Sigmoid colon (tissue), 7 donors: Measurements from ENCODE around the gene HDAC9. TPM values are rescaled to one million over a fixed set of nuclear protein-coding genes. Genes with fewer than 3 reads are reported as not detected.

ENCODE experiments used
- DNase-seq: peaks from one replicate; pipeline ENCODE4 v3.0.0-alpha.2; 2019
- H3K27ac ChIP-seq, 4 donors: fragments of 200-600 bp; sonication (generic); one replicate each; pipeline ENCODE4 v1.5.1; 2016 to 2019; ENCODE audit warnings: mild to moderate bottlenecking in 1 of 4
- H3K27me3 ChIP-seq, 3 donors: fragments of 200-600 bp; sonication (generic); one replicate each; pipeline ENCODE4 v1.5.1; 2019; ENCODE audit warnings: mild to moderate bottlenecking in 1 of 3
- H3K36me3 ChIP-seq, 4 donors: fragments of 200-600 bp; sonication (generic); one replicate each; pipeline ENCODE4 v1.5.1; 2016 to 2019
- H3K4me1 ChIP-seq, 4 donors: fragments of 200-600 bp; sonication (generic); one replicate each; pipeline ENCODE4 v1.5.1; 2017 to 2019
- H3K4me3 ChIP-seq, 4 donors: fragments of 200-600 bp; sonication (generic); one replicate each; pipeline ENCODE4 v1.5.1; 2017 to 2019; ENCODE audit warnings: mild to moderate bottlenecking in 2 of 4, moderate library complexity in 1 of 4
- H3K9me3 ChIP-seq, 4 donors: fragments of 200-600 bp in 3 of 4; sonication (generic) in 3 of 4; one replicate each; pipeline versions ENCODE4 v1.5.1 to v1.6.1; 2013 to 2019
- CTCF ChIP-seq, 4 experiments: fragments of 450-650 bp in 3 of 4; fragments of 200-600 bp in 1 of 4; IDR thresholded peaks; one replicate each; pipeline ENCODE4 v1.5.1; 2016 to 2019; ENCODE audit warnings: antibody characterized with exemption in 4 of 4, mild to moderate bottlenecking in 3 of 4, moderate library complexity in 2 of 4
- EP300 ChIP-seq, 4 donors: sonication (generic); formaldehyde crosslinking; IDR thresholded peaks; one replicate each; pipeline ENCODE4 v1.6.1; 2017; ENCODE audit warnings: antibody characterized with exemption in 4 of 4
- POLR2A ChIP-seq, 2 donors: fragments of 450-650 bp; IDR thresholded peaks; one replicate each; pipeline ENCODE4 v1.6.1; 2016; ENCODE audit warnings: antibody characterized with exemption in 2 of 2, mild to moderate bottlenecking in 2 of 2, moderate library complexity in 2 of 2
- POLR2AphosphoS5 ChIP-seq, 4 donors: sonication (generic); formaldehyde crosslinking; IDR thresholded peaks; one replicate each; pipeline ENCODE4 v1.6.1; 2017; ENCODE audit warnings: antibody characterized with exemption in 4 of 4
- WGBS, 2 donors: extraction: QIAGEN DNeasy Blood & Tissue Kit; methylation state at CpG; one replicate each; pipeline ENCODE4 v1.1.7; 2013; 5-methylcytosine and 5-hydroxymethylcytosine counted together
- intact Hi-C: fragments of 100-400 bp; cut with DNase I; formaldehyde crosslinking; loops from one replicate; pipeline ENCODE4 v1.15.1; 2023
- polyA plus RNA-seq, 3 donors: library from polyadenylated mRNA; stranded (reverse); fragments of 200-250 nt; gene quantifications; one replicate each; pipeline ENCODE4 v1.2.3, GENCODE V29; 2013
- total RNA-seq, 4 donors: library from RNA; depleted of rRNA; stranded (reverse); fragments of >200 nt; gene quantifications; one replicate each; pipeline ENCODE4 v1.1.0, GENCODE V29; 2016
- donor health status: healthy with polysubstance abuse.
- donor health status: Bipolar disorder and iron deficiency.
- donor health status: healthy.

The HDAC9 gene
- total and polyA plus RNA-seq, 7 donors, result 2.4 to 38.2 (median 22.2) TPM

- peaks cover 0 to 9% (median 2%) of the 10 kb centered on the region in 4 donors for H3K4me1 ChIP-seq
- no peak overlapping the region for H3K4me3 ChIP-seq
- WGBS, 2 donors, result 42 to 48% methylated on average over 4 of the region's 4 CpGs
- DNase-seq, result no peak
- H3K36me3 ChIP-seq, result no peaks in the 10 kb centered on the region
- intact Hi-C loops, result no loop called here
- no peak for TF ChIP-seq CTCF (IDR thresholded peaks at IDR 0.05)
- TF ChIP-seq POLR2AphosphoS5 (IDR thresholded peaks at IDR 0.05), result no peak
- no peak for TF ChIP-seq EP300 (IDR thresholded peaks at IDR 0.05)
- TF ChIP-seq POLR2A (IDR thresholded peaks at IDR 0.05), result no peak
- H3K27me3 ChIP-seq, result no peaks in the 10 kb centered on the region
- H3K9me3 ChIP-seq, result no peaks in the 10 kb centered on the region
- H3K27ac ChIP-seq, result no peak overlapping the region
Measured at GRCh38 chr7:18503126-18503866, 7.7 kb downstream of the HDAC9 start.

GRCh38 chr7:18504965-18505364 is 9.4 kb downstream of the HDAC9 start:
- H3K9me3 ChIP-seq, result no peaks in the 10 kb centered on the region
- intact Hi-C loops, result no loop called here
- no peak overlapping the region for H3K4me3 ChIP-seq
- no peak overlapping the region for H3K27ac ChIP-seq
- WGBS, 2 donors, result 85 to 86% methylated on average over 3 of the region's 3 CpGs
- H3K36me3 ChIP-seq, result no peaks in the 10 kb centered on the region
- no peak for DNase-seq
- H3K27me3 ChIP-seq, result no peaks in the 10 kb centered on the region
- peaks cover 0 to 21% (median 5%) of the 10 kb centered on the region in 4 donors for H3K4me1 ChIP-seq
- TF ChIP-seq POLR2AphosphoS5 (IDR thresholded peaks at IDR 0.05) (no peak), EP300 (IDR thresholded peaks at IDR 0.05) (no peak), CTCF (IDR thresholded peaks at IDR 0.05) (no peak), POLR2A (IDR thresholded peaks at IDR 0.05) (no peak)

GRCh38 chr7:18505870-18506460 is 10.4 kb downstream of the HDAC9 start:
- Histone ChIP-seq H3K36me3 (no peaks in the 10 kb centered on the region), H3K4me3 (no peak overlapping the region), H3K27me3 (no peaks in the 10 kb centered on the region), H3K9me3 (no peaks in the 10 kb centered on the region), H3K4me1 (peaks cover 0 to 21% (median 5%) of the 10 kb centered on the region in 4 donors), H3K27ac (peak overlapping the region in 1 of 4 donors; percentile 17)
- DNase-seq, result no peak
- no peak for TF ChIP-seq POLR2A (IDR thresholded peaks at IDR 0.05)
- no peak for TF ChIP-seq CTCF (IDR thresholded peaks at IDR 0.05)
- 54 to 89% methylated on average over 5 of the region's 5 CpGs for WGBS, 2 donors
- intact Hi-C loops, result no loop called here

- intact Hi-C loops, result no loop called here
Measured at GRCh38 chr7:18508443-18509427, 13.2 kb downstream of the HDAC9 start.

More at GRCh38 chr7:18508443-18509427, 13.2 kb downstream of the HDAC9 start:
- Histone ChIP-seq H3K4me3 (no peak overlapping the region), H3K36me3 (no peaks in the 10 kb centered on the region), H3K4me1 (peaks cover 0 to 21% (median 5%) of the 10 kb centered on the region in 4 donors), H3K27me3 (no peaks in the 10 kb centered on the region), H3K9me3 (no peaks in the 10 kb centered on the region), H3K27ac (peak overlapping the region in 2 of 4 donors; percentile 2 to 7)
- DNase-seq, result no peak
- no peak for TF ChIP-seq POLR2A (IDR thresholded peaks at IDR 0.05)
- TF ChIP-seq CTCF (IDR thresholded peaks at IDR 0.05), result no peak
- TF ChIP-seq POLR2AphosphoS5 (IDR thresholded peaks at IDR 0.05), result no peak
- TF ChIP-seq EP300 (IDR thresholded peaks at IDR 0.05), result no peak
- WGBS, 2 donors, result 31 to 58% methylated on average over 10 of the region's 10 CpGs
